Endodermal cell (in vitro differentiated cells): ENCODE measurements around the gene NDUFB10. TPM values are rescaled to one million over a fixed set of nuclear protein-coding genes. Genes with fewer than 3 reads are reported as not detected.

Experiments used
- DNase-seq: peaks from one replicate; pipeline ENCODE4 v3.0.0-alpha.2; 2017
- H3K27ac ChIP-seq: 2 replicates; pipeline ENCODE4 v1.5.1; 2013; ENCODE audit warnings: mild to moderate bottlenecking, low read depth, low read length, moderate library complexity
- H3K27me3 ChIP-seq: 2 replicates; pipeline ENCODE4 v1.6.1; 2013; ENCODE audit warnings: mild to moderate bottlenecking, low read length, moderate library complexity; ENCODE audit not compliant: insufficient read depth, control insufficient read depth, poor library complexity, severe bottlenecking
- H3K36me3 ChIP-seq: 2 replicates; pipeline ENCODE4 v1.7.0; 2013; ENCODE audit warnings: mild to moderate bottlenecking, low read length, moderate library complexity; ENCODE audit not compliant: control insufficient read depth, insufficient read depth
- H3K4me1 ChIP-seq: one replicate; pipeline ENCODE4 v1.7.0; 2013; ENCODE audit warnings: low read length; ENCODE audit not compliant: control insufficient read depth, insufficient read depth
- H3K4me3 ChIP-seq: 2 replicates; pipeline ENCODE4 v1.5.1; 2013; ENCODE audit warnings: mild to moderate bottlenecking, low read length, moderate library complexity
- H3K9ac ChIP-seq: 2 replicates; pipeline ENCODE4 v1.6.1; 2013; ENCODE audit warnings: mild to moderate bottlenecking, low read length, moderate library complexity; ENCODE audit not compliant: poor library complexity, severe bottlenecking; ENCODE audit errors: extremely low read depth
- H3K9me3 ChIP-seq: 2 replicates; pipeline ENCODE4 v1.6.1; 2013; ENCODE audit warnings: mild to moderate bottlenecking, low read length, moderate library complexity; ENCODE audit not compliant: control insufficient read depth
- H3K27ac Mint-ChIP-seq: 2 replicates; pipeline ENCODE4 v1.8.0; 2020; ENCODE audit warnings: mixed read lengths
- H3K27me3 Mint-ChIP-seq: 2 replicates; pipeline ENCODE4 v1.8.0; 2021; ENCODE audit warnings: mild to moderate bottlenecking, mixed read lengths; ENCODE audit not compliant: insufficient read depth
- H3K36me3 Mint-ChIP-seq: 2 replicates; pipeline ENCODE4 v1.8.0; 2020; ENCODE audit warnings: low read depth, mixed read lengths
- H3K4me1 Mint-ChIP-seq: 2 replicates; pipeline ENCODE4 v1.8.0; 2020; ENCODE audit warnings: mixed read lengths
- H3K4me3 Mint-ChIP-seq: 2 replicates; pipeline ENCODE4 v1.8.0; 2020; ENCODE audit warnings: mild to moderate bottlenecking, moderate library complexity, mixed read lengths
- H3K9me3 Mint-ChIP-seq: 2 replicates; pipeline ENCODE4 v1.8.0; 2020; ENCODE audit warnings: mild to moderate bottlenecking, mixed read lengths
- WGBS, 2 experiments: methylation state at CpG; one replicate each; pipeline versions ENCODE4 v1.1.5 to v1.1.7; 2013; ENCODE audit warnings: missing lambda C conversion rate in 2 of 2, mixed read lengths in 1 of 2; ENCODE audit not compliant: insufficient coverage in 1 of 2, insufficient read length in 1 of 2; 5-methylcytosine and 5-hydroxymethylcytosine counted together
- total RNA-seq, 2 donors: library from RNA; stranded (reverse); fragmentation: NEBNext Ultra II Directional in 1 of 2; extraction: Animal tissue kit (Norgen Biotek cat#: 25700) in 1 of 2; gene quantifications; 2 replicates in 1 of 2; 3 replicates in 1 of 2; pipeline ENCODE4 v1.2.1, GENCODE V29; 2021
- TF ChIP-seq, protein P1 (sequence below): fragments of 200-600 bp; sonication (generic); conservative IDR thresholded peaks from 2 replicates; pipeline ENCODE4 v1.5.0; 2021; ENCODE audit warnings: antibody characterized with exemption, mild to moderate bottlenecking

NDUFB10 gene
- total RNA-seq, 2 donors from 2014 or later, result 167 to 192 TPM

GRCh38 chr16:2009164-2009711 is 49.9 kb downstream of the NDUFB10 start:
- Mint-ChIP-seq H3K36me3 (peaks cover 7% of the 10 kb centered on the region), H3K4me3 (peak overlapping the region; percentile 74), H3K27me3 (no peaks in the 10 kb centered on the region), H3K9me3 (no peaks in the 10 kb centered on the region), H3K4me1 (peaks cover 23% of the 10 kb centered on the region), H3K27ac (peak overlapping the region; percentile 33)
- peaks cover 10% of the 10 kb centered on the region for H3K36me3 ChIP-seq
- peak overlapping the region; percentile 84 for H3K9ac ChIP-seq
- DNase-seq, result peak; percentile 70
- H3K27me3 ChIP-seq, result no peaks in the 10 kb centered on the region
- WGBS, 2 experiments, result 0% methylated on average over 17 to 55 of the region's 55 CpGs
- TF ChIP-seq, protein P1, sequence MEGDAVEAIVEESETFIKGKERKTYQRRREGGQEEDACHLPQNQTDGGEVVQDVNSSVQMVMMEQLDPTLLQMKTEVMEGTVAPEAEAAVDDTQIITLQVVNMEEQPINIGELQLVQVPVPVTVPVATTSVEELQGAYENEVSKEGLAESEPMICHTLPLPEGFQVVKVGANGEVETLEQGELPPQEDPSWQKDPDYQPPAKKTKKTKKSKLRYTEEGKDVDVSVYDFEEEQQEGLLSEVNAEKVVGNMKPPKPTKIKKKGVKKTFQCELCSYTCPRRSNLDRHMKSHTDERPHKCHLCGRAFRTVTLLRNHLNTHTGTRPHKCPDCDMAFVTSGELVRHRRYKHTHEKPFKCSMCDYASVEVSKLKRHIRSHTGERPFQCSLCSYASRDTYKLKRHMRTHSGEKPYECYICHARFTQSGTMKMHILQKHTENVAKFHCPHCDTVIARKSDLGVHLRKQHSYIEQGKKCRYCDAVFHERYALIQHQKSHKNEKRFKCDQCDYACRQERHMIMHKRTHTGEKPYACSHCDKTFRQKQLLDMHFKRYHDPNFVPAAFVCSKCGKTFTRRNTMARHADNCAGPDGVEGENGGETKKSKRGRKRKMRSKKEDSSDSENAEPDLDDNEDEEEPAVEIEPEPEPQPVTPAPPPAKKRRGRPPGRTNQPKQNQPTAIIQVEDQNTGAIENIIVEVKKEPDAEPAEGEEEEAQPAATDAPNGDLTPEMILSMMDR, result no peak
- peak overlapping the region; percentile 29 for H3K27ac ChIP-seq
- peak overlapping the region; percentile 96 for H3K4me3 ChIP-seq
- peaks cover 24% of the 10 kb centered on the region for H3K4me1 ChIP-seq
- no peaks in the 10 kb centered on the region for H3K9me3 ChIP-seq

DNA sequence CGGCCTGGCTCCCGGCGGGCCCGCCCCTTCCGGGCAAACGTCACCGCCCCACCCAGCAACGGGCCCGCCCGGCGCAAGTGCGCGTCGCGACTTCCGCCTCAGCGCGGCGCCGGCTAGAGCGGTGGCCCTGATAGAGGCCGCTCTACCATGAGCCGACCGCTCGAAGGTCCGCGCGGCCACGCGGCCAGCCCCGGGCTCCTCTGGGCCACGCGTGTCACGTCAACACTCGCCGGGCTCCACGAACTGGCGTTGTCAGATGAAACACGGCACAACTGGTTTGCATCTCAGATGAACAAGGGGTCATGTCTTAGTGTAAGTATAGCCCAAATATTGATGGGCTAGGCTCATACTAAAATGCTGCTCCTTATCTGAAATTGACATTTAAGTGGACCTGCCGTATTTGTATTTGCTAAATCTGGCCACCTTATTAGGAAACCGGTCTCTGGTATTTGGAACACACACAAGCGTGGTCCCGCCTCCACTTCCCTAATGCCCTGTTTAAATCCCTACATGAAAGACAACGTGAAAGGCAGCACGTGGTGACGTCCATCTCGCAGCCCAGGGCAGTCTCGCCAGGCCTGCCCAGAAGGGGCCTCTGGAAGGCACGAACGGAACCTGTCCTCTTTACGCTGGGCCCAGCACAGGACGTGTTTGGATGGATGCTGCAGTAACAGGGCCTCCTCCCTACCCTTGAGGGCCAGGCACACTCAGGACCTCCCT is 50.6 kb downstream of the NDUFB10 start, which contains the start of gene ZNF598:
Gene ZNF598 (minus strand): TSS at position 31 of the 720 bp plus-strand sequence.
- H3K4me3 ChIP-seq, result peak within 1 kb of the TSS; percentile 96
- TF ChIP-seq, protein P1, result peak; percentile 13
- 6 to 13% methylated on average over 22 to 52 of the region's 52 CpGs for WGBS, 2 experiments
- no peaks in the 10 kb centered on the region for H3K27me3 ChIP-seq
- peak within 1 kb of the TSS; percentile 82 for H3K27ac Mint-ChIP-seq
- no peaks in the 10 kb centered on the region for H3K9me3 ChIP-seq
- H3K27ac ChIP-seq, result peak within 1 kb of the TSS; percentile 29
- H3K9me3 Mint-ChIP-seq, result no peaks in the 10 kb centered on the region
- peaks cover 24% of the 10 kb centered on the region for H3K4me1 ChIP-seq
- H3K4me3 Mint-ChIP-seq, result peak within 1 kb of the TSS; percentile 74
- peaks cover 7% of the 10 kb centered on the region for H3K36me3 Mint-ChIP-seq
- H3K9ac ChIP-seq, result peak within 1 kb of the TSS; percentile 84
- H3K36me3 ChIP-seq, result peaks cover 7% of the 10 kb centered on the region
- H3K27me3 Mint-ChIP-seq, result no peaks in the 10 kb centered on the region
- peak; percentile 90 for DNase-seq
- peaks cover 23% of the 10 kb centered on the region for H3K4me1 Mint-ChIP-seq

Other genes starting within 250 kb of the NDUFB10 start
- 10 to 100 TPM; 70.3 to 73.6 TPM for gene NME3, start 188.0 kb upstream of the NDUFB10 start, total RNA-seq
- gene EME2, start 186.7 kb upstream of the NDUFB10 start, total RNA-seq, result 10 to 100 TPM; 34.3 to 64.3 TPM
- 100 to 1,000 TPM; 137 to 164 TPM for gene MRPS34, start 186.4 kb upstream of the NDUFB10 start, total RNA-seq
- 10 to 100 TPM; 28.0 to 28.1 TPM for gene SPSB3, start 177.0 kb upstream of the NDUFB10 start, total RNA-seq
- gene NUBP2, start 176.6 kb upstream of the NDUFB10 start, total RNA-seq, result 10 to 100 TPM; 61.1 to 61.5 TPM
- gene IGFALS, start 165.8 kb upstream of the NDUFB10 start, total RNA-seq, result not detected
- 10 to 100 TPM; 47.8 to 52.9 TPM for gene HAGH, start 132.7 kb upstream of the NDUFB10 start, total RNA-seq
- 10 to 100 TPM; 16.6 to 16.9 TPM for gene FAHD1, start 132.3 kb upstream of the NDUFB10 start, total RNA-seq
- not detected for gene MEIOB, start 87.4 kb upstream of the NDUFB10 start, total RNA-seq
- gene HS3ST6, start 41.1 kb upstream of the NDUFB10 start, total RNA-seq, result not detected
- gene MSRB1, start 16.3 kb upstream of the NDUFB10 start, total RNA-seq, result 10 to 100 TPM; 20.6 to 23.5 TPM
- not detected for gene RPL3L, start 4.8 kb upstream of the NDUFB10 start, total RNA-seq
- gene RPS2, start 5.3 kb downstream of the NDUFB10 start, total RNA-seq, result 1,000 to 10,000 TPM; 3,064 to 3,492 TPM
- gene RNF151, start 7.3 kb downstream of the NDUFB10 start, total RNA-seq, result under 1 TPM in 1 of 2 donors, not detected in 1; 0.44 TPM
- 10 to 100 TPM; 43.4 to 49.7 TPM for gene TBL3, start 12.5 kb downstream of the NDUFB10 start, total RNA-seq
- gene NOXO1, start 21.9 kb downstream of the NDUFB10 start, total RNA-seq, result under 1 TPM in 1 of 2 donors, not detected in 1; 0.42 TPM
- 10 to 100 TPM; 40.3 to 45.5 TPM for gene GFER, start 24.7 kb downstream of the NDUFB10 start, total RNA-seq
- 10 to 100 TPM in 1 of 2 donors, 1 to 10 TPM in 1; 7.0 to 11.2 TPM for gene SYNGR3, start 30.4 kb downstream of the NDUFB10 start, total RNA-seq
- 10 to 100 TPM; 45.6 to 49.5 TPM for gene ZNF598, start 50.3 kb downstream of the NDUFB10 start, total RNA-seq
- gene NPW, start 60.2 kb downstream of the NDUFB10 start, total RNA-seq, result 1 to 10 TPM; 1.2 to 1.9 TPM
- 10 to 100 TPM; 20.1 to 25.5 TPM for gene NHERF2, start 67.4 kb downstream of the NDUFB10 start, total RNA-seq
- 10 to 100 TPM; 43.2 to 46.1 TPM for gene NTHL1, start 88.3 kb downstream of the NDUFB10 start, total RNA-seq
- 100 to 1,000 TPM; 166 to 192 TPM for gene TSC2, start 88.4 kb downstream of the NDUFB10 start, total RNA-seq
- gene PKD1, start 176.4 kb downstream of the NDUFB10 start, total RNA-seq, result 100 to 1,000 TPM; 104 to 110 TPM
- 1 to 10 TPM; 3.2 to 4.9 TPM for gene RAB26, start 189.1 kb downstream of the NDUFB10 start, total RNA-seq
- 100 to 1,000 TPM; 108 to 110 TPM for gene TRAF7, start 196.2 kb downstream of the NDUFB10 start, total RNA-seq
- gene CASKIN1, start 237.1 kb downstream of the NDUFB10 start, total RNA-seq, result 1 to 10 TPM; 8.2 to 9.7 TPM
- 10 to 100 TPM; 60.3 to 70.8 TPM for gene MLST8, start 245.9 kb downstream of the NDUFB10 start, total RNA-seq